Prostate gland (tissue), 2 donors: ENCODE results near the gene CNTNAP2. TPM values are rescaled to one million over a fixed set of nuclear protein-coding genes. Genes with fewer than 3 reads are reported as not detected.
"Not testable (repeated sequence)": the region's sequence is repeated elsewhere in the genome, so short reads cannot be mapped to it uniquely, and the experiment has no call there.

Source experiments
- DNase-seq: peaks from one replicate; pipeline ENCODE4 v3.0.0-alpha.2; 2019; ENCODE audit warnings: low spot score
- H3K27ac ChIP-seq, 2 donors: fragments of 200-600 bp; sonication (generic); 2 replicates each; pipeline ENCODE4 v1.5.1; 2017 to 2019
- H3K27me3 ChIP-seq: fragments of 200-600 bp; sonication (generic); replicated peaks from 2 replicates; pipeline ENCODE4 v1.5.1; 2019; ENCODE audit not compliant: insufficient read depth
- H3K36me3 ChIP-seq, 2 donors: fragments of 200-600 bp; sonication (generic); 1 replicate in 1 of 2; 2 replicates in 1 of 2; pipeline versions ENCODE4 v1.5.1 to v1.8.1; 2017 to 2019
- H3K4me1 ChIP-seq: fragments of 200-600 bp; sonication (generic); replicated peaks from 2 replicates; pipeline ENCODE4 v1.5.1; 2019
- H3K4me3 ChIP-seq, 2 donors: fragments of 200-600 bp; sonication (generic); 2 replicates each; pipeline ENCODE4 v1.5.1; 2017 to 2019
- H3K9me3 ChIP-seq: fragments of 200-600 bp; sonication (generic); 2 replicates; pipeline ENCODE4 v1.5.1; 2017
- POLR2A ChIP-seq: fragments of 450-650 bp; IDR thresholded peaks from one replicate; pipeline ENCODE4 v1.6.1; 2016; ENCODE audit warnings: antibody characterized with exemption, mild to moderate bottlenecking
- POLR2AphosphoS5 ChIP-seq: sonication (generic); formaldehyde crosslinking; IDR thresholded peaks from one replicate; pipeline ENCODE4 v1.6.1; 2017; ENCODE audit warnings: antibody characterized with exemption
- WGBS: methylation state at CpG from one replicate; pipeline ENCODE4 v1.1.5; 2018; 5-methylcytosine and 5-hydroxymethylcytosine counted together
- intact Hi-C: fragments of 100-400 bp; cut with DNase I; formaldehyde crosslinking; loops from one replicate; pipeline ENCODE4 v1.14.2; 2022
- total RNA-seq, 2 donors: library from RNA; depleted of rRNA; stranded (reverse); fragments of >200 nt; gene quantifications; one replicate each; pipeline ENCODE4 v1.1.0, GENCODE V29; 2016
- TF ChIP-seq, protein P1 (sequence below), 4 experiments: fragments of 200-600 bp in 2 of 4; fragments of 450-650 bp in 2 of 4; sonication (generic) in 2 of 4; IDR thresholded peaks; 1 replicate in 3 of 4; 2 replicates in 1 of 4; pipeline ENCODE4 v1.5.1; 2016 to 2019; ENCODE audit warnings: antibody characterized with exemption in 4 of 4, mild to moderate bottlenecking in 2 of 4, moderate library complexity in 2 of 4

The CNTNAP2 gene
- total RNA-seq, 2 donors from 2014 or later: 10.6 to 43.7 TPM

DNA sequence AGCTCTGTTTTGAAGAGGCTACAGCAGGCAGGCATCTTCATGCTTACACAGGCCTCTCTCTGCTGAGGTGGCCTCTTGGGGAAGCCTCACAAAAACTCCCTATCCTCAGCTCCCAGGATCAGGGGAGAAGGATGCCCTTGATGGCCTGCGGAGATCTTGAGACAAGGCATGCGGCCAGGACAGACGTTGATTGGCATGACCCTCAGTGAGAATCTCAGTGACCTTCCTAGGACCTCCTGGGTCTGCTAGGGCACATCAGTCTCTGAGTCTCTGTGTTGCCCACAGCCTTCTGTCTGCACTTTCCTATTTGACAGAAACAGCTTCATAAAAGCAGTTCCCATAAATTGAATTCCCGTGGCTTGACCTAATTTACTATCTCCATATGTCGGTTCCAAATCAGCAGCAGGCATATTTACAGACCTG is 1468.2 kb downstream of the CNTNAP2 start:
- Histone ChIP-seq H3K27me3 (no peaks in the 10 kb centered on the region), H3K36me3 (no peaks in the 10 kb centered on the region), H3K9me3 (no peaks in the 10 kb centered on the region), H3K4me3 (no peak overlapping the region), H3K27ac (no peak overlapping the region), H3K4me1 (no peaks in the 10 kb centered on the region)
- WGBS: 59% methylated on average over 5 of the region's 5 CpGs
- intact Hi-C loops: no loop called here
- TF ChIP-seq POLR2AphosphoS5 (no peak), POLR2A (no peak)
- TF ChIP-seq, protein P1, sequence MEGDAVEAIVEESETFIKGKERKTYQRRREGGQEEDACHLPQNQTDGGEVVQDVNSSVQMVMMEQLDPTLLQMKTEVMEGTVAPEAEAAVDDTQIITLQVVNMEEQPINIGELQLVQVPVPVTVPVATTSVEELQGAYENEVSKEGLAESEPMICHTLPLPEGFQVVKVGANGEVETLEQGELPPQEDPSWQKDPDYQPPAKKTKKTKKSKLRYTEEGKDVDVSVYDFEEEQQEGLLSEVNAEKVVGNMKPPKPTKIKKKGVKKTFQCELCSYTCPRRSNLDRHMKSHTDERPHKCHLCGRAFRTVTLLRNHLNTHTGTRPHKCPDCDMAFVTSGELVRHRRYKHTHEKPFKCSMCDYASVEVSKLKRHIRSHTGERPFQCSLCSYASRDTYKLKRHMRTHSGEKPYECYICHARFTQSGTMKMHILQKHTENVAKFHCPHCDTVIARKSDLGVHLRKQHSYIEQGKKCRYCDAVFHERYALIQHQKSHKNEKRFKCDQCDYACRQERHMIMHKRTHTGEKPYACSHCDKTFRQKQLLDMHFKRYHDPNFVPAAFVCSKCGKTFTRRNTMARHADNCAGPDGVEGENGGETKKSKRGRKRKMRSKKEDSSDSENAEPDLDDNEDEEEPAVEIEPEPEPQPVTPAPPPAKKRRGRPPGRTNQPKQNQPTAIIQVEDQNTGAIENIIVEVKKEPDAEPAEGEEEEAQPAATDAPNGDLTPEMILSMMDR (IDR thresholded peaks at IDR 0.05): no peak
- no peak for DNase-seq

DNA sequence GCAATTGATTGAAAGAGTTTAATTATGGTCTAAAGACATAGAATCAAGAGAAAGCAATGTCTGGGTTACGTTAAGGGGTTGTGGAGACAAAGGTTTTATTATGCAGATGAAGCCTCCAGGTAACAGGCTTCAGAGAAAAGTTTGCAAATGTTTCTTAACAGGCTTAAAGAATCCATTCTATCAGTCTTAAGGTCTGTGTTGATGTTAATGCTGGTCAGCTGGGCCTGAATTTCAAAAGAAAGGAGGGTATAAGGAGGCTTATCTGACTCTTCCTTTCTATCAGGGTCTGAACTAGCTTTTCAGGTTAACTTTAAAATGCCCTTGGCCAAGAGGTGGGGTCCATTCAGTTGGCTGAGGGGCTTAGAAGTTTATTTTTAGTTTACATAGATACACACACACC is 1469.5 kb downstream of the CNTNAP2 start:
- DNase-seq: no peak
- Histone ChIP-seq H3K27ac (no peak overlapping the region), H3K9me3 (no peaks in the 10 kb centered on the region), H3K27me3 (no peaks in the 10 kb centered on the region), H3K4me3 (no peak overlapping the region), H3K36me3 (no peaks in the 10 kb centered on the region), H3K4me1 (no peaks in the 10 kb centered on the region)
- intact Hi-C loops: no loop called here
- no peak for TF ChIP-seq POLR2AphosphoS5
- TF ChIP-seq, protein P1 (IDR thresholded peaks at IDR 0.05): no peak
- no peak for TF ChIP-seq POLR2A
- WGBS: 53% methylated on average over 1 of the region's 1 CpG

DNA sequence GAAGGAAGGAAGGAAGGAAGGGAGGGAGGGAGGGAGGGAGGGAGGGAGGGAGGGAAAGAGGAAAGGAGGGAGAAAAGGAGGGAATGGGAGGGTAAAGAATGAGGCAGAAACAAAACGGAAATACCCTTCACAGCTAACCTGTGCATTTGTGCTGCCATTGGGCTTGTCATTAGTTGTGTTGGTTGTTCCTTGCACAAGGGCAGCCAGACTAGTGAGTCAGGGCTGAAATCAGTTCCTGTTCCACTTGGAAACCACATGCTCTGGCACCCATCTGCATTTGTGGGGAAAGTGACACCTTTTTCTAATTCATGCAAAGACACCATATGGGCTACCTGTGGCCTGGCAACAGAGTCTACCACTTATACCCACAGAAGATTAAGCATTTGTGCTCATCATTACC is 1469.9 kb downstream of the CNTNAP2 start:
- Histone ChIP-seq H3K9me3 (no peaks in the 10 kb centered on the region), H3K4me3 (no peak overlapping the region), H3K27ac (no peak overlapping the region), H3K36me3 (no peaks in the 10 kb centered on the region), H3K27me3 (no peaks in the 10 kb centered on the region), H3K4me1 (no peaks in the 10 kb centered on the region)
- TF ChIP-seq POLR2A (no peak), POLR2AphosphoS5 (no peak)
- TF ChIP-seq, protein P1 (IDR thresholded peaks at IDR 0.05): no peak
- WGBS: 58% methylated on average over 1 of the region's 1 CpG
- intact Hi-C loops: no loop called here
- no peak for DNase-seq

DNA sequence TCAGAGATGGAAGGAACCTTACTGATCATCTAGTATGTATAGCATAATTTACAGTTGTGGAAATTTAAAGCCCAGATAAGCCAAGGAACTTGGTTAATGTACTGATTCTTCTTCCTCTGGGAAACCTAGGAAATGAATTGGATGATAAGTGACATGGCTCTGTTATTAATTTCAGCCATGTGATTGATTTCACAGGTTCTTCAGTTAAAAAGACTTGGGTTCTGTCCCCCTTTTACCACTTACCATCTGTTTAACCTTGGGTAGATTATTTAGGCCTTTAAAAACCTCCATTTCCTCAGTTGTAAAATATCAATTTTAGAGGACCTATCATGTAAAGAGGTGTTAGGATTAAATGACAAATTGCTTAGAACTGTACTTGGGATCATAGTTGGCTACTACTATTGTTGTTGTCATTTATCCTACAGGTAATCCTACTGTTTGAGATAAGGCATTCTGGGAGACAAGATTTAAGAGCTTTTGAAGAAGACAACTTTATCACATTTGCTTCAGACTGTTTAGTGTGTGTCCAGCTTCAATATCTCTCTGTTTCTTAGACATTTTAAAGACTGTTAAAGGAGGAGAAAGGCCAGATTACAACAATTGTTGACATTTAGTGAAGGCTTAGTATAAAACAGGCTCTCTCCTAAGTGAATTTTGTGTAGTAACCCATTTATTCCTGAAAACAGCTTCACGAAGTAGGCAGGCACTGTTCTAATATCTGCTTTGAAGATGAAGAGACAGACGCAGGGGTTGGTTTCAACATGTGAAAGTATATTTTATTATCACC is 1476.9 kb downstream of the CNTNAP2 start:
- H3K4me3 ChIP-seq: no peak overlapping the region
- WGBS: 77% methylated on average over 2 of the region's 2 CpGs
- H3K27ac ChIP-seq: no peak overlapping the region
- TF ChIP-seq POLR2AphosphoS5 (no peak), POLR2A (no peak)
- TF ChIP-seq, protein P1 (IDR thresholded peaks at IDR 0.05): no peak
- H3K27me3 ChIP-seq: no peaks in the 10 kb centered on the region
- H3K9me3 ChIP-seq: no peaks in the 10 kb centered on the region
- no peaks in the 10 kb centered on the region for H3K36me3 ChIP-seq
- intact Hi-C loops: no loop called here
- H3K4me1 ChIP-seq: no peaks in the 10 kb centered on the region
- no peak for DNase-seq

DNA sequence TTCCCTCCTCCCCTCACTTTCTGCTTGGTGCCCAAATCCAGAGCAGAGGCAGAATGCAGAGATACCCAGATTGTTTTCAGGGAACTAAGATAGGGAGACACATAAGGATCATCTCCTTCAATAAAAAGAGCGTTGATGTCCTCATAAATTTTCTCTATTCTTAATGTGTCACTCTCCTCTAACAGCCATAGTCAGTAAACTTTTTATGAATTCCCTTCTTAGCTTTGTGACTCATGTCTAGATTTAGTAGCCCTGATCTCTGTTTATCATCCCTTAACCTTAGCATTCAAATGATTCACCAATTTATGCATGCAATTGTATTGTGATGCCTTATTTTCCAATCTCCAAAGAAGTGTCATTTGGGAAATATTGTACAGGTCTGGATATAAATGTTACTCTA is 1478.4 kb downstream of the CNTNAP2 start:
- H3K4me1 ChIP-seq: no peaks in the 10 kb centered on the region
- H3K27me3 ChIP-seq: no peaks in the 10 kb centered on the region
- WGBS: 21% methylated on average over 1 of the region's 1 CpG
- no peaks in the 10 kb centered on the region for H3K36me3 ChIP-seq
- no peak overlapping the region for H3K27ac ChIP-seq
- DNase-seq: no peak
- intact Hi-C loops: no loop called here
- TF ChIP-seq, protein P1 (IDR thresholded peaks at IDR 0.05): no peak
- TF ChIP-seq POLR2AphosphoS5: no peak
- no peak for TF ChIP-seq POLR2A
- H3K4me3 ChIP-seq: no peak overlapping the region
- no peaks in the 10 kb centered on the region for H3K9me3 ChIP-seq

DNA sequence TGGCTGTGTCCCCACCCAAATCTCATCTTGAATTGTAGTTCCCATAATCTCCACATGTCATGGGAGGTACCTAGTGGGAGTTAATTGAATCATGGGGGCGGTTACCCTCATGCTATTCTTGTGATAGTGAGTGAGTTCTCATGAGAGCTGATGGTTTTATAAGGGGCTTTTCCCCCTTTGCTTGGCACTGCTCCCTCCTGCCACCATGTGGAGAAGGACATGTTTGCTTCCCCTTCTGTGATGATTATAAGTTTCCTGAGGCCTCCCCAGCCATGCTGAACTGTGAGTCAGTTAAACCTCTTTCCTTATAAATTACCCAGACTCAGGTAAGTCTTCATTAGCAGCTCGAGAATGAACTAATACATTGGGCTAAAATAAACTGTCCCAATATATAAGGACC is 1482.1 kb downstream of the CNTNAP2 start:
- H3K27me3 ChIP-seq, H3K4me3 ChIP-seq, H3K9me3 ChIP-seq, intact Hi-C loops, H3K27ac ChIP-seq, H3K36me3 ChIP-seq, H3K4me1 ChIP-seq, DNase-seq: not testable (repeated sequence)
- 83% methylated on average over 2 of the region's 2 CpGs for WGBS
